ENCODE data around the gene HSPA8. TPM values are rescaled to one million over a fixed set of nuclear protein-coding genes. Genes with fewer than 3 reads are reported as not detected.
"Not testable (repeated sequence)": the region's sequence is repeated elsewhere in the genome, so short reads cannot be mapped to it uniquely, and the experiment has no call there.

Gene HSPA8
- total RNA-seq, 1 donor from 2014 or later, result 923 TPM

DNA sequence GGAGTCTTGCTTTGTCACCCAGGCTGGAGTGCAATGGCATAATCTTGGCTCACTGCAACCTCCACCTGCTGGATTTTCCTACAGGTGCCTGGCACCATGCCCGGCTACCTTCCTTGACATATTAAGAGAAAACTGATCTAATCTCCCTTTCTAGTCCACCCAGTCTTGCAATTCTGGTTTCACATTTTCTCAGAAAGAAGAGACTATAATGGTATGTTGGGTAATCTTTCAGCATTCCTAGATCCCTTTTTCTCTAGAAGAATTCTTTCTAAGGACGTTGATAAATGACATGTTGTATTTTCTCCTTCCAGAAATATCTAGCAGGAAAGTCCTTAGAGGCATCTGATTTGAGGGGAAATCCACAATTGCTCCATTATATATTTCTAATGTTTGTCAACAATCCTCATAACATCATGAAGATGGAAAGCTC, 10.4 kb upstream of the HSPA8 start:
- peak; percentile 48 for DNase-seq (ENCODE audit: low spot score)

- DNase-seq (ENCODE audit: low spot score), result no peak
Observed at GRCh38 chr11:123069908-123070821, 8.2 kb upstream of the HSPA8 start.

DNA sequence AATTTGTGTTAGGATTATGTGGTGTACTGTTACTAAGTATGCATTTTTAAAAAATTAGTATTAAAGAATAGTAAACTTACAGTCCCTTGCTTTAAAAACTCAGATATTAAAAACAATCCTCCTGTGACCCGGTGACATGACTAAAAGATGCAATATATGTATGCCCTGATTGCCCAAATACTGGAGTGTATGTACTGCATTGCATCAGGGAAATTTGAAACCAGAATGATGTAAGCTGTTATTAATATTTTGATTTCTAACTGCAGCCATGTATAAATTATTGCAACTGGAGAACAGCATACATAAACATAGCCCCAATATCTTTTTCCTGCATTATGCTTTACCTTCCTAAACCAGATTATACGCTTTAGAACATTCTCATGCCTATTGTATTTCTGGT, 3.7 kb upstream of the HSPA8 start:
- DNase-seq (ENCODE audit: low spot score), result no peak

DNA sequence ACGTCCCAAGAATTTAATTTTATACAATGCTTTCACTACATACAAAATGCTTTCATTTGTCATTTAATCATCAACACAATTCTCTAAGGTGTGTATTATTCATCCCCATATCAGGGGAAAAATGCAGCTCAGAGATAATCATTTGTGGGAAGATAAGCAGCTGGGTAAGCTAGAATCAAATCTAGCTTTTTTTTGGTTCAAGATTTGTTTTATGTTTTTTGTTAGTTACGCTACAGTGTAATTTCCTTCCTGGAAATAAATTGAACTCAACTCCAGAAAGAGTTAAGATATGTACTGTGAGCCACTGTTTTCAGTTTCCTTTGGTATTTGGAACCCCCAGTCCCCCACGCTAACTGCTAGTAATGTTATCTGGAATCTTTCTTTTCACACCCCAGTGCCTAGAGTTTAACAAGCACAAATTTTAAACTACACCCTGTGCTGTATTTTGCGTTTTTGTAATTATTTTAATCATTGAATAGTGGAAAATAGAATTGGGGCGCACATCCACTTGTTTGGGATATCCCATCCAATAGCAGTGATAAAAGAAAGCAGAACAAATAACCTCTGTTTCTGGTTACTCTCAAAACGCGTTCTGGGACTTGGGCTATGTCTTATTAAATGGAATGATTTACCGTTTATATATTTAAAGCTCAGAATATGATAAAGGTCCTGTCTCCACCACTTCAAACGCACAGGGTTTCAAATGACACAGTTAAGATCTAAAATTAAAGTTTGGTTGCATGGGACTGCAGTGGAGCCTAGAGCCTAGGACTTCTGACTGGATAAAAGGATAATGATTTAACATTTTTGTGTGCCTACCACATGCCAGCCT, 2.1 kb upstream of the HSPA8 start:
- no peak for DNase-seq (ENCODE audit: low spot score)

GRCh38 chr11:123062892-123063825, 1.2 kb upstream of the HSPA8 start:
- peak; percentile 29 for DNase-seq (ENCODE audit: low spot score)

DNA sequence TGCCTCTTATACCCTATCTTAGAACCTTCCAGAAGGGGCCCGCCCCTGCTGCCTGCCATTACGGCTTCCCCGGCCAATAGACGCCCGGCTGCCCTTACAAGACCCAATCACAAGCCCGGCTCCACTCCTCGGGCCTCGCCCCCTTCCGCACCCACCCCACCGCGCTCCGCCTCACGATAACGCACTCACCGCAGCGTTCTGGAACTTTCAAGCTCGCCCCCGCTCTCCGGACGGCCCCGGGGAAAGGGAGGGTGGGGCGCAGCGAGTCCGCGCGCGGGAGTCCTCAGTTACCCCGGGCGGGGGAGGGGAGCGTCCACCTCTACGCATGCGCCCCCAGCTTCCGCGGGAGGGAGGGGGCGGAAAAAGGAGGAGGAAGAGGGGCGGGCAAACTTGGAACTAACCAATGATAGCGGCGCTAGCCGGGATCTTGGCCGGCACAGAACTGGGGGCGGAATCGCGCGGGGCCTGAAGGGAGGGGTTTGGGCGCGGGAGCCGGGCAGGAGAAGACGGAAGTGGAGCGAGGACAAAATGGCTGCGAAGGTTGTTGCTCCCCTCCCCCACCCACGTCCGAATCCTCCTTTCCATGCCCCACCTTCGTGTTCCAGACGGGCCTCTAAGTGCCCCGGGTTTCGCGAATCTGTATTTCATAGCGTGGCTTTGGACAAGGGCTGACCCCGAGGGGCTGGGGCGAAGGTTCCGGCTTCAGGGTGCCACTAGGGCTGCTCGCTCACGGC, 389 bp upstream of the HSPA8 start:
- peak; percentile 99 for DNase-seq (ENCODE audit: low spot score)

- DNase-seq (ENCODE audit: low spot score), result no peak
Observed at GRCh38 chr11:123060277-123061000, 1.5 kb downstream of the HSPA8 start.

DNA sequence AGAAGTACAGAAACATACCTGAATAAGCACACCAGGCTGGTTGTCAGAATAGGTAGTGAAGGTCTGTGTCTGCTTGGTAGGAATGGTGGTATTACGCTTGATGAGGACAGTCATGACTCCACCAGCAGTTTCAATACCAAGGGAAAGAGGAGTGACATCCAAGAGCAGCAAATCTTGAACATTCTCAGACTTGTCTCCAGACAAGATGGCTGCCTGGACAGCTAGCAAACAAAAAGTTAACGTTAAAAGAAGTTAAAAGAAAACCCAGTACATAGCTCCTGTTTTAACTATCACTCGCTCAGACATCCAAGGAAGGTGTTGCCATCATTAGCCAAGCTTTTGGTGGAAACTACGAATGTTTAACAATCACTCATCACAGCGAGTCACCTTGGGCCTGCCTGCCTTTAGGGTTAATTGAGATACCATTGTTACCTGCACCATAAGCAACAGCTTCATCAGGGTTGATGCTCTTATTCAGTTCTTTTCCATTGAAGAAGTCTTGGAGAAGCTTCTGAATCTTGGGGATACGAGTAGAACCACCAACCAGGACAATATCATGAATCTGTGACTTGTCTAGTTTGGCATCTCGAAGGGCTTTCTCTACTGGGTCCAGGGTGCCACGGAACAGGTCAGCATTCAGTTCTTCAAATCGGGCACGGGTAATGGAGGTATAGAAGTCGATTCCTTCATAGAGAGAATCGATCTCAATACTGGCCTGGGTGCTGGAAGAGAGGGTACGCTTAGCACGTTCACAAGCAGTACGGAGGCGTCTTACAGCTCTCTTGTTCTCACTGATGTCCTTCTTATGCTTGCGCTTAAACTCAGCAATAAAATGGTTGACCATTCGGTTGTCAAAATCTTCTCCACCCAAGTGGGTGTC, 2.7 kb downstream of the HSPA8 start:
- not testable (repeated sequence) for DNase-seq (ENCODE audit: low spot score)

- no peak for DNase-seq (ENCODE audit: low spot score)
Observed at GRCh38 chr11:123057661-123058305, 4.2 kb downstream of the HSPA8 start.

DNA sequence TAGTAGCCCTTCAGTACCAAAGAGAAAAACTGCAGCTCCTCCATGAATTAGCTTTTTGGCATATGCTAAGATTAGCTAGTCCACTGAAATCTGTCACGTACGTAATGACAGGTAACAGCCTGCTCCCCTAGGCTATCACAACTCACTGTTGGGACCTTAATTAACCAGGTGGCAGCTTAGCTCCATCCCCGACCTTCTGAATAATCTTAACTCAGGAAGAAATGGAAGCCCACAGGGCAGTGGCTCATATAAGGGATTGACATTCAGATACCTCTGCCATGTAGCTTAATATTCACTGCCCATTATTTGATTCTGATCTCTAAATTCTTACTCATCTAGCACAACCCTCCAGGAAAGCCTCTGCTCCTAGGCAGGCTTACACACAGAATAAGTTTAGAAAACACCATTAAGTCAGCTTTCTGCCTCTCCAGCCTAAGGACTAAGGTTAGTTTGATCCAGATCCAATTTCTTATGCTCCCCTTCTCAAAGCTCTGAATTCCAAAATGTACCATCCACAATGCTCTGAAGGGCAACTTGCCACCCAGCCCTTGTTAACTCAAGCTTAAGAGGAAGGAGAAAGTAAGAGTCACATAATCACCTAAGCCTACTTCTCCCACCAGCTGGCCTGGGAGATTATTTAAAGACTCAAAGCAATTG, 5.0 kb downstream of the HSPA8 start:
- DNase-seq (ENCODE audit: low spot score), result no peak

- no peak for DNase-seq (ENCODE audit: low spot score)
Observed at GRCh38 chr11:123055191-123055901, 6.6 kb downstream of the HSPA8 start.

GRCh38 chr11:123054301-123055065, 7.5 kb downstream of the HSPA8 start:
- peak; percentile 26 for DNase-seq (ENCODE audit: low spot score)

- DNase-seq (ENCODE audit: low spot score), result no peak
Observed at GRCh38 chr11:123052901-123053721, 8.8 kb downstream of the HSPA8 start.

GRCh38 chr11:123051634-123052033, 10.3 kb downstream of the HSPA8 start:
- no peak for DNase-seq (ENCODE audit: low spot score)

- no peak for DNase-seq (ENCODE audit: low spot score)
Observed at GRCh38 chr11:123051146-123051545, 10.8 kb downstream of the HSPA8 start.

DNA sequence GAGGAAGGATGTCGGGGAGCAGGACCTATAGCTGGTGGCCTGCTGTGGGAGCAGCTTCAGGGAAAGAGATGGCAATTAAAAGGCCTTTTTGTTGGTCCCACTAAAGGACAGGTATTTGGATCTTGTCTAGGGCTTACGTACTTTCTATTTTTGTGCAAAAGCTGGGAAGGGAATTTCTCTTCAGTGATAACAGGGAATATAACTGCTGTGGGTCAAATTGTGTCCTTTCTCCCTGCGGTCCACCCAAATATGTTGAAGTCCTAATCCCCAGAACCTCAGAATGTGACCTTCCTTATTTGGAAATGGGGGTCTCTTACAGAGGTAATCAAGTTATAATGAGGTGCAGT, 14.0 kb downstream of the HSPA8 start:
- DNase-seq (ENCODE audit: low spot score), result no peak
